H1 (cell line): ENCODE data around the gene CLDN2. TPM values are rescaled to one million over a fixed set of nuclear protein-coding genes. Genes with fewer than 3 reads are reported as not detected.

Experiments
- CTCF ChIA-PET: fragments of 300-600 bp; sonication (Branson Sonifier 250); formaldehyde crosslinking; loops from one replicate; lab custom pipeline; 2021; ENCODE audit not compliant: partially characterized antibody; lab: Charles Lee
- POLR2A ChIA-PET: fragments of 300-600 bp; sonication (Branson Sonifier 250); formaldehyde crosslinking; loops from one replicate; lab custom pipeline; 2021; ENCODE audit warnings: inconsistent platforms; ENCODE audit not compliant: partially characterized antibody; lab: Charles Lee
- DNase-seq, 2 experiments: peaks; one replicate each; pipeline versions ENCODE4 v3.0.0 to v3.0.0-alpha.2; 2010 to 2022; ENCODE audit warnings: low spot score in 2 of 2, low read depth in 1 of 2, mixed read lengths in 1 of 2
- FAIRE-seq: peaks from 2 replicates; lab custom pipeline; 2011; peaks lifted over from hg19 to GRCh38; lab: Jason Lieb, UNC
- H2AFZ ChIP-seq: 2 replicates; pipeline ENCODE4 v1.8.1; 2012; ENCODE audit warnings: low read length, inconsistent platforms
- H2AK5ac ChIP-seq: 2 replicates; pipeline ENCODE4 v1.6.1; 2013; ENCODE audit warnings: low read depth, low read length
- H2BK120ac ChIP-seq: replicated peaks from 2 replicates; pipeline ENCODE3; 2013; ENCODE audit warnings: low read depth, low read length, inconsistent platforms
- H2BK12ac ChIP-seq: 2 replicates; pipeline ENCODE4 v1.6.1; 2013; ENCODE audit warnings: low read depth, low read length
- H2BK15ac ChIP-seq: 2 replicates; pipeline ENCODE4 v1.6.1; 2013; ENCODE audit warnings: low read length
- H2BK20ac ChIP-seq: 2 replicates; pipeline ENCODE4 v1.6.1; 2013; ENCODE audit warnings: low read length
- H2BK5ac ChIP-seq: 2 replicates; pipeline ENCODE4 v1.6.1; 2013; ENCODE audit warnings: low read depth, low read length
- H3K14ac ChIP-seq: 2 replicates; pipeline ENCODE4 v1.6.1; 2013; ENCODE audit warnings: inconsistent platforms; ENCODE audit not compliant: insufficient read length
- H3K18ac ChIP-seq: 2 replicates; pipeline ENCODE4 v1.6.1; 2013; ENCODE audit warnings: low read length; ENCODE audit errors: extremely low read depth
- H3K23ac ChIP-seq: 2 replicates; pipeline ENCODE4 v1.6.1; 2013; ENCODE audit warnings: inconsistent platforms; ENCODE audit not compliant: insufficient read length
- H3K23me2 ChIP-seq: 2 replicates; pipeline ENCODE4 v1.6.1; 2013; ENCODE audit warnings: low read depth, low read length
- H3K27ac ChIP-seq: 2 replicates; pipeline ENCODE4 v1.6.1; 2011; ENCODE audit warnings: low read depth, low read length, inconsistent platforms
- H3K27me3 ChIP-seq, 4 experiments: replicated peaks in 1 of 4; 1 replicate in 1 of 4; 2 replicates in 3 of 4; pipeline versions ENCODE4 v1.6.1 to v1.8.1; 2011 to 2013; ENCODE audit warnings: low read length in 3 of 4, mild to moderate bottlenecking in 3 of 4, inconsistent platforms in 2 of 4, mixed read lengths in 2 of 4, moderate library complexity in 1 of 4; ENCODE audit not compliant: control insufficient read depth in 3 of 4, insufficient read depth in 3 of 4; ENCODE audit errors: extremely low read depth in 1 of 4
- H3K36me3 ChIP-seq, 4 experiments: 2 replicates each; pipeline versions ENCODE4 v1.6.1 to v1.8.1; 2011 to 2013; ENCODE audit warnings: mild to moderate bottlenecking in 4 of 4, low read length in 3 of 4, moderate library complexity in 2 of 4, control low read depth in 1 of 4, inconsistent platforms in 1 of 4; ENCODE audit not compliant: insufficient read depth in 4 of 4, control insufficient read depth in 2 of 4
- H3K4ac ChIP-seq: replicated peaks from 2 replicates; pipeline ENCODE3; 2013; ENCODE audit warnings: low read length, low read depth, mixed read lengths, inconsistent platforms; ENCODE audit not compliant: insufficient read length
- H3K4me1 ChIP-seq, 4 experiments: replicated peaks in 1 of 4; 1 replicate in 1 of 4; 2 replicates in 3 of 4; pipeline versions ENCODE4 v1.6.1 to v1.8.1; 2011 to 2013; ENCODE audit warnings: low read length in 3 of 4, inconsistent platforms in 2 of 4, mixed read lengths in 1 of 4; ENCODE audit not compliant: insufficient read depth in 4 of 4, control insufficient read depth in 3 of 4
- H3K4me2 ChIP-seq, 2 experiments: 2 replicates each; pipeline versions ENCODE4 v1.6.1 to v1.8.1; 2011 to 2013; ENCODE audit warnings: low read depth in 2 of 2, low read length in 2 of 2, control low read depth in 1 of 2, inconsistent platforms in 1 of 2, mild to moderate bottlenecking in 1 of 2; ENCODE audit not compliant: insufficient read depth in 1 of 2
- H3K4me3 ChIP-seq, 4 experiments: fragments of 200-600, 300-600 bp in 1 of 4; sonication (generic), shearing (Covaris generic), sonication (Bioruptor Twin) in 1 of 4; 2 replicates each; pipeline versions ENCODE4 v1.5.1 to v1.8.1; 2011 to 2016; ENCODE audit warnings: low read length in 4 of 4, low read depth in 3 of 4, control low read depth in 2 of 4, inconsistent platforms in 2 of 4, mild to moderate bottlenecking in 2 of 4, mixed read lengths in 1 of 4, moderate library complexity in 1 of 4; ENCODE audit not compliant: insufficient read depth in 2 of 4; ENCODE audit errors: extremely low read depth in 1 of 4
- H3K56ac ChIP-seq: replicated peaks from 2 replicates; pipeline ENCODE3; 2013; ENCODE audit warnings: low read depth, mild to moderate bottlenecking, mixed read lengths, low read length, inconsistent platforms; ENCODE audit not compliant: insufficient read length
- H3K79me1 ChIP-seq: 2 replicates; pipeline ENCODE4 v1.6.1; 2013; ENCODE audit warnings: low read depth, low read length, control low read depth
- H3K79me2 ChIP-seq, 2 experiments: 2 replicates each; pipeline versions ENCODE4 v1.6.1 to v1.8.1; 2012 to 2013; ENCODE audit warnings: low read length in 2 of 2, mild to moderate bottlenecking in 2 of 2, inconsistent platforms in 1 of 2; ENCODE audit not compliant: insufficient read depth in 2 of 2, control insufficient read depth in 1 of 2
- H3K9ac ChIP-seq, 4 experiments: replicated peaks in 1 of 4; 1 replicate in 1 of 4; 2 replicates in 3 of 4; pipeline versions ENCODE4 v1.6.1 to v1.8.1; 2011 to 2013; ENCODE audit warnings: low read depth in 3 of 4, low read length in 3 of 4, control low read depth in 2 of 4, mild to moderate bottlenecking in 2 of 4, moderate library complexity in 2 of 4, inconsistent platforms in 1 of 4; ENCODE audit errors: extremely low read depth in 1 of 4
- H3K9me3 ChIP-seq, 2 experiments: 2 replicates each; pipeline versions ENCODE4 v1.6.1 to v1.8.1; 2012 to 2013; ENCODE audit warnings: mild to moderate bottlenecking in 2 of 2, moderate library complexity in 2 of 2, control low read depth in 1 of 2, inconsistent platforms in 1 of 2, low read depth in 1 of 2, low read length in 1 of 2, mixed read lengths in 1 of 2; ENCODE audit not compliant: insufficient read depth in 2 of 2
- H4K20me1 ChIP-seq, 2 experiments: replicated peaks in 1 of 2; 2 replicates each; pipeline versions ENCODE3 to v1.8.1; 2011 to 2013; ENCODE audit warnings: inconsistent platforms in 2 of 2, low read length in 2 of 2, mild to moderate bottlenecking in 1 of 2; ENCODE audit not compliant: insufficient read depth in 2 of 2, control insufficient read depth in 1 of 2
- H4K5ac ChIP-seq: 2 replicates; pipeline ENCODE4 v1.6.1; 2013; ENCODE audit warnings: low read length, low read depth, mixed read lengths, inconsistent platforms; ENCODE audit not compliant: insufficient read length
- H4K8ac ChIP-seq: 2 replicates; pipeline ENCODE4 v1.8.0; 2013; ENCODE audit warnings: mild to moderate bottlenecking, moderate library complexity, low read length, inconsistent platforms; ENCODE audit not compliant: insufficient read depth; ENCODE audit errors: extremely low read depth
- H4K91ac ChIP-seq: replicated peaks from 2 replicates; pipeline ENCODE3; 2013; ENCODE audit warnings: low read length, mixed read lengths, inconsistent platforms; ENCODE audit not compliant: insufficient read length
- ASH2L ChIP-seq: fragments of 200-600, 300-600 bp; sonication (generic); IDR thresholded peaks from one replicate; pipeline ENCODE4 v1.7.1; 2017; ENCODE audit warnings: low read length
- ATF3 ChIP-seq: IDR thresholded peaks from 2 replicates; pipeline ENCODE4 v1.6.1; 2011; ENCODE audit warnings: low read depth, mild to moderate bottlenecking, low read length; ENCODE audit not compliant: insufficient read depth
- BACH1 ChIP-seq: IDR thresholded peaks from 2 replicates; pipeline ENCODE4 v1.6.1; 2012; ENCODE audit warnings: low read length, improper control_type of control experiment
- KDM4A ChIP-seq: IDR thresholded peaks from one replicate; pipeline ENCODE4 v1.7.1; 2012; ENCODE audit warnings: low read depth, mild to moderate bottlenecking, moderate library complexity, low read length, inconsistent platforms; ENCODE audit not compliant: severe bottlenecking
- MAFK ChIP-seq: IDR thresholded peaks from 2 replicates; pipeline ENCODE4 v1.6.1; 2012; ENCODE audit warnings: low read depth, mild to moderate bottlenecking, improper control_type of control experiment, low read length
- SP2 ChIP-seq: IDR thresholded peaks from 2 replicates; pipeline ENCODE4 v1.6.1; 2012; ENCODE audit warnings: mild to moderate bottlenecking, low read length, inconsistent platforms
- SRF ChIP-seq: IDR thresholded peaks from 2 replicates; pipeline ENCODE4 v1.6.1; 2011; ENCODE audit warnings: mild to moderate bottlenecking, low read depth, low read length, moderate library complexity
- SUZ12 ChIP-seq: fragments of 200-600 bp; sonication (generic); IDR thresholded peaks from 2 replicates; pipeline ENCODE4 v1.6.1; 2012; ENCODE audit warnings: mild to moderate bottlenecking, inconsistent platforms, low read length, moderate library complexity, mixed read lengths
- TAF7 ChIP-seq: optimal IDR thresholded peaks from 2 replicates; pipeline ENCODE3; 2011; ENCODE audit warnings: low read depth, mild to moderate bottlenecking, inconsistent platforms, low read length, moderate library complexity, borderline replicate concordance
- TBP ChIP-seq: IDR thresholded peaks from 2 replicates; pipeline ENCODE4 v1.6.1; 2011; ENCODE audit warnings: low read depth, low read length, improper control_type of control experiment
- TCF12 ChIP-seq: IDR thresholded peaks from 2 replicates; pipeline ENCODE4 v1.6.1; 2011; ENCODE audit warnings: low read depth, mild to moderate bottlenecking, low read length
- WGBS, 2 experiments: shearing (Covaris generic) in 1 of 2; methylation state at CpG; one replicate each; pipeline versions ENCODE4 v1.1.6 to v1.1.7; 2013 to 2015; ENCODE audit warnings: low lambda C conversion rate in 2 of 2, mixed read lengths in 2 of 2, inconsistent platforms in 1 of 2, low coverage in 1 of 2, missing lambda C conversion rate in 1 of 2; ENCODE audit not compliant: insufficient replicate concordance in 2 of 2, insufficient coverage in 1 of 2, insufficient read length in 1 of 2; ENCODE audit errors: extremely low coverage in 1 of 2, missing lambda C conversion rate in 1 of 2; 5-methylcytosine and 5-hydroxymethylcytosine counted together
- polyA plus RNA-seq, 7 experiments: library from polyadenylated mRNA; depleted of rRNA in 3 of 7; stranded (reverse) in 5 of 7; unstranded in 2 of 7; fragments of >200 nt in 5 of 7; fragments of 200-250 nt in 2 of 7; gene quantifications; 1 replicate in 5 of 7; 2 replicates in 1 of 7; 4 replicates in 1 of 7; pipeline versions ENCODE4 v1.2.1 to v1.2.3, GENCODE V29; 2011 to 2013; ENCODE audit warnings: missing spikeins in 2 of 7, mixed read lengths in 2 of 7
- total RNA-seq: library from RNA; stranded (reverse); fragmentation: NEBNext Ultra II Directional; extraction: Animal tissue kit (Norgen Biotek cat#: 25700); gene quantifications from 2 replicates; pipeline ENCODE4 v1.2.1, GENCODE V29; 2021

The CLDN2 gene
- total and polyA plus RNA-seq, 2 of the 8 experiments (the other 6 are each of a cell fraction or from before 2014, with no cell fraction given), result 0.02 TPM; not detected in 1

GRCh38 chrX:106901781-106902219 lies 18.4 kb upstream of the CLDN2 start:
- H3K79me1 ChIP-seq, result no peaks in the 10 kb centered on the region
- POLR2A ChIA-PET, result no interaction called here
- H3K9ac ChIP-seq, result no peak overlapping the region
- H3K9me3 ChIP-seq, result no peaks in the 10 kb centered on the region
- FAIRE-seq (no peak), DNase-seq (no peak)
- no peak overlapping the region for H2BK12ac ChIP-seq
- no peak overlapping the region for H3K4me3 ChIP-seq
- H2BK5ac ChIP-seq, result no peak overlapping the region
- H3K23me2 ChIP-seq, result no peaks in the 10 kb centered on the region
- no peaks in the 10 kb centered on the region for H4K20me1 ChIP-seq
- no peak overlapping the region for H3K56ac ChIP-seq
- no peak overlapping the region for H2AFZ ChIP-seq
- no peaks in the 10 kb centered on the region for H3K36me3 ChIP-seq
- no peaks in the 10 kb centered on the region for H3K79me2 ChIP-seq
- H3K4me2 ChIP-seq, result no peak overlapping the region
- no peak overlapping the region for H3K4ac ChIP-seq
- H2AK5ac ChIP-seq, result no peak overlapping the region
- no peak overlapping the region for H4K5ac ChIP-seq
- CTCF ChIA-PET, result interaction anchor here (1.6 to 5.6 kb wide), 4 partner anchors 9 to 58 kb away, joined by 3 to 50 read pairs (median 20); partner anchors contain the start of gene CLDN2
- H3K18ac ChIP-seq, result no peak overlapping the region
- H4K8ac ChIP-seq, result no peak overlapping the region
- no peak overlapping the region for H2BK15ac ChIP-seq
- H3K23ac ChIP-seq, result no peak overlapping the region
- H2BK120ac ChIP-seq, result no peak overlapping the region
- 68% methylated on average over 3 of the region's 4 CpGs; no CpG with 5 or more reads in 1 of the 2 experiments for WGBS, 2 experiments
- no peak overlapping the region for H4K91ac ChIP-seq
- no peak overlapping the region for H2BK20ac ChIP-seq
- H3K14ac ChIP-seq, result no peak overlapping the region
- TF ChIP-seq SRF, result no peak
- TF ChIP-seq SUZ12, result no peak
- no peak for TF ChIP-seq KDM4A
- TF ChIP-seq TAF7, result no peak
- TF ChIP-seq BACH1, result no peak
- no peak for TF ChIP-seq ATF3
- no peak for TF ChIP-seq TCF12
- no peak for TF ChIP-seq ASH2L
- no peak for TF ChIP-seq TBP
- TF ChIP-seq SP2, result no peak
- no peak for TF ChIP-seq MAFK
- TF ChIP-seq, all 59 proteins: peak for 0
- Histone ChIP-seq H3K27me3 (no peaks in the 10 kb centered on the region), H3K4me1 (no peaks in the 10 kb centered on the region; a peak in 1 of 7 replicates), H3K27ac (no peak overlapping the region)
